Uterus (tissue), 4 donors: ENCODE data around the gene TIMM22. TPM values are rescaled to one million over a fixed set of nuclear protein-coding genes. Genes with fewer than 3 reads are reported as not detected.
A peak's percentile ranks its signal among the peaks of the same experiment; 100 is the strongest.

ENCODE experiments used
- DNase-seq, 2 donors: peaks; one replicate each; pipeline ENCODE4 v3.0.0-alpha.2; 2019 to 2020
- H3K27ac ChIP-seq, 2 donors: fragments of 200-600 bp; sonication (generic); 1 replicate in 1 of 2; 2 replicates in 1 of 2; pipeline ENCODE4 v1.5.1; 2016 to 2018
- H3K27me3 ChIP-seq, 2 donors: fragments of 200-600 bp; sonication (generic); one replicate each; pipeline ENCODE4 v1.5.1; 2018 to 2019; ENCODE audit warnings: control low read depth in 1 of 2
- H3K36me3 ChIP-seq, 2 donors: fragments of 200-600 bp; sonication (generic); one replicate each; pipeline ENCODE4 v1.5.1; 2019; ENCODE audit warnings: control low read depth in 1 of 2
- H3K4me1 ChIP-seq, 2 donors: fragments of 200-600 bp; sonication (generic); one replicate each; pipeline ENCODE4 v1.5.1; 2018 to 2019; ENCODE audit warnings: control low read depth in 1 of 2
- H3K4me3 ChIP-seq, 2 donors: fragments of 200-600 bp; sonication (generic); 1 replicate in 1 of 2; 2 replicates in 1 of 2; pipeline ENCODE4 v1.5.1; 2018 to 2019; ENCODE audit warnings: mild to moderate bottlenecking in 1 of 2
- H3K9me3 ChIP-seq, 2 donors: fragments of 200-600 bp; sonication (generic); one replicate each; pipeline ENCODE4 v1.5.1; 2019; ENCODE audit warnings: control low read depth in 1 of 2
- POLR2A ChIP-seq, 2 donors: fragments of 450-650 bp; IDR thresholded peaks; one replicate each; pipeline ENCODE4 v1.6.1; 2016; ENCODE audit warnings: antibody characterized with exemption in 2 of 2, mild to moderate bottlenecking in 1 of 2, moderate library complexity in 1 of 2
- intact Hi-C: fragments of 100-400 bp; cut with DNase I; formaldehyde crosslinking; loops from one replicate; pipeline ENCODE4 v1.15.1; 2023; ENCODE audit warnings: low total_unique reads
- total RNA-seq, 4 donors: library from RNA; depleted of rRNA in 3 of 4; stranded (reverse); fragments of >200 nt in 3 of 4; gene quantifications; one replicate each; pipeline versions ENCODE4 v1.1.0 to v1.2.4, GENCODE V29; 2014 to 2023
- TF ChIP-seq, protein P1 (sequence below), 4 experiments: fragments of 200-600 bp in 2 of 4; fragments of 450-650 bp in 2 of 4; sonication (generic) in 2 of 4; IDR thresholded peaks; one replicate each; pipeline ENCODE4 v1.5.1; 2016 to 2019; ENCODE audit warnings: antibody characterized with exemption in 4 of 4, mild to moderate bottlenecking in 2 of 4, moderate library complexity in 1 of 4
- donor health status: DM: yes; HTN: yes; CAD: no.

The TIMM22 gene
- total RNA-seq, 4 donors from 2014 or later, result 5.1 to 17.1 (median 10.8) TPM

DNA sequence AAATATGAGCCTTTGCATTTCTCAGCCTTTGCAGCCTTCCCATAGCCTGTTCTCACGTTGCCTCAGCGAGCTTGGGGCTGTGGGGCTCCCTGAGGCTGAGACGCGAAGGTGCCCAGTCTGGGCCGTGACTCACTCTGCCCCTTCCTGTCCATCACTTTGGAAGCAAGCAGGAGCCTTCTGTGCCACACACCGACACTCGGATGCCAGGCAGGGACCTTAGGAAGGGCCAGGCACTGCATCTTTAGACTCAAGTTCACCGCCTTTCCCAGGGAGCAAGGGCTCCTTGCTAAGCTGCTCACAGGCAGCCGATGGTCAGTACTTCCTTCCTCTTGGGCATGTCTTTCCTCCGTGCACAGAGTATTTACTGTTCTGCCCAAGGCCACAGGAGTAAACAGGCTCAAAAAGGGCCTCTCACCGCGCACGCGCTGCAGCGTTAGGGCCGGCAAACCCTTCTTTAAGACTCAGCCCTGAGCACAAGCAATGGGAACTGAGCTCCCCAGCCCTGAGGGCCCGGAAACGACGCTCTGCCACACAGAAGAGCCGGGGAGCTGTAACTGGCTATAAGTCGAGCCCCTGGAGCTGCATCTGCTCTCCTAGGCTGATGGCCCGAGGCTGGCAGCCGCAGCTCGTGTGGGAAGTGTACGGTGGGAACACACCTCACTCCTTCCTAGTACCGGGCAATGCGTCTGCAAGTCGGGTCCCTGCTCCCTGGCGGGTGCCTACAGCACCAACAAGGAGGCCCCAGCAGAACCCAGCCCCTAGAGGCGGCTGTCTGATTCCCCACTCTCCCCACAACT, 7.2 kb downstream of the TIMM22 start:
- Histone ChIP-seq H3K4me3 (no peak overlapping the region), H3K27ac (peak overlapping the region; percentile 33 to 43), H3K4me1 (peaks cover 0 to 9% of the 10 kb centered on the region in 2 donors), H3K9me3 (no peaks in the 10 kb centered on the region), H3K27me3 (no peaks in the 10 kb centered on the region), H3K36me3 (no peaks in the 10 kb centered on the region)
- TF ChIP-seq, protein P1, sequence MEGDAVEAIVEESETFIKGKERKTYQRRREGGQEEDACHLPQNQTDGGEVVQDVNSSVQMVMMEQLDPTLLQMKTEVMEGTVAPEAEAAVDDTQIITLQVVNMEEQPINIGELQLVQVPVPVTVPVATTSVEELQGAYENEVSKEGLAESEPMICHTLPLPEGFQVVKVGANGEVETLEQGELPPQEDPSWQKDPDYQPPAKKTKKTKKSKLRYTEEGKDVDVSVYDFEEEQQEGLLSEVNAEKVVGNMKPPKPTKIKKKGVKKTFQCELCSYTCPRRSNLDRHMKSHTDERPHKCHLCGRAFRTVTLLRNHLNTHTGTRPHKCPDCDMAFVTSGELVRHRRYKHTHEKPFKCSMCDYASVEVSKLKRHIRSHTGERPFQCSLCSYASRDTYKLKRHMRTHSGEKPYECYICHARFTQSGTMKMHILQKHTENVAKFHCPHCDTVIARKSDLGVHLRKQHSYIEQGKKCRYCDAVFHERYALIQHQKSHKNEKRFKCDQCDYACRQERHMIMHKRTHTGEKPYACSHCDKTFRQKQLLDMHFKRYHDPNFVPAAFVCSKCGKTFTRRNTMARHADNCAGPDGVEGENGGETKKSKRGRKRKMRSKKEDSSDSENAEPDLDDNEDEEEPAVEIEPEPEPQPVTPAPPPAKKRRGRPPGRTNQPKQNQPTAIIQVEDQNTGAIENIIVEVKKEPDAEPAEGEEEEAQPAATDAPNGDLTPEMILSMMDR (IDR thresholded peaks at IDR 0.05), result no peak
- TF ChIP-seq POLR2A (IDR thresholded peaks at IDR 0.05), result no peak
- DNase-seq, result no peak
- intact Hi-C loops, result no loop called here

DNA sequence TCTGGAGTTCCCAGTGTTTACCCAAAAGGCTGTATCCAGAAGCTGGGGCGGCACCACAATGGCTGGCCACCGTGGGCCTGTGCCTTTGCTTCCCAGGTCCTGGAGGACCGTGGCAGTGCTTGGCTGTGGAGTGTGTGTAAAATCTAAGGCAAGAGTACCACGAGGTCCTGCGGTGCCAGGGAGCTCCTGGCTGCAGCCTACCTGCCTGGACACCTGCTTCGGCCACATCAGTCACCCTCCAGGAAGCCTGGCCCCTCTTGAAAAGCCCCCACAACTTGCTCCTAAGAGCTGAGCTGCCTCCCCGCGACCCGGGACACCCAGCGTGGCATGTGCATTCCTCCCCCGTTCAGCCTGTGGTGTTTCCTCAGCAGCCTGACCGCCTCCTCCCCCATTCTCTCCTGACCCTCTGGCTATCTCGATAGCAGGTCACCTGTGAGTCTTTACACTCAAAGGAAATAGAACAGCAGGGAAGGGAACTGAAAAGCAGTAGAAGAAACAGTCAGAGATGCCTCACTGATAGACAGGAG, 7.9 kb downstream of the TIMM22 start:
- no peaks in the 10 kb centered on the region for H3K36me3 ChIP-seq
- H3K27ac ChIP-seq, result peak overlapping the region; percentile 33 to 60
- peaks cover 0 to 9% of the 10 kb centered on the region in 2 donors for H3K4me1 ChIP-seq
- no peak for DNase-seq
- TF ChIP-seq, protein P1 (IDR thresholded peaks at IDR 0.05), result no peak
- no peak for TF ChIP-seq POLR2A (IDR thresholded peaks at IDR 0.05)
- no peaks in the 10 kb centered on the region for H3K27me3 ChIP-seq
- no peaks in the 10 kb centered on the region for H3K9me3 ChIP-seq
- intact Hi-C loops, result no loop called here
- H3K4me3 ChIP-seq, result no peak overlapping the region

DNA sequence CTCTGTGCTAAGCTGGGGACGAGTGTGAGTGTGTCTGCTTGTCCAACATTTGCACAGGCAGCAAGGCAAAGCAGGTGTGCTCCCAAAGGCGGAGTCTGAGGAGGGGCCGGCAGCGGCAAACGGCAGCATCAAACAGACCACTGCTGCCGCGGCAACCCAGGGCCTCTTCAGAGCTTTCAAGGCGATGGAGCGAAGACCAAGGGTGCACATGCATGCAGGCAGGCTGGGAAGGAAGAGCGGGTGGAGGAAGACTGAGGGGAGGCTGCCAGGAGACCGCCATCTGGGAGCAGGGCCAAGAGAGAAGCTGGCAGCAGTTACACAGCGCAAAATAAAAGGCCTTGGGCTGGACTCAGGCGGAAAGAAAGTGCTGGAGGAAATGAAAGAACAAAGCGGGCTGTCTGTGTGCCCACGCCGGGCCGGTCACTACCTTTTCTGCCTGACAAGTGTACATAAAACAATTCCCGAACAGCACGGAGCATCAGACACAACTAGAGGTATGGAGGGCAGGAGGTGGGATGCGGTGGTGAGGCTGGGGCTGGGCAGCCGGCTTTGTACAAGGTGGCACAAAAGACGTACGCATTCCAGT, 8.5 kb downstream of the TIMM22 start:
- Histone ChIP-seq H3K9me3 (no peaks in the 10 kb centered on the region), H3K27me3 (no peaks in the 10 kb centered on the region), H3K27ac (peak overlapping the region; percentile 60 to 61), H3K36me3 (no peaks in the 10 kb centered on the region), H3K4me3 (no peak overlapping the region), H3K4me1 (peaks cover 0 to 9% of the 10 kb centered on the region in 2 donors)
- TF ChIP-seq, protein P1 (IDR thresholded peaks at IDR 0.05), result no peak
- TF ChIP-seq POLR2A (IDR thresholded peaks at IDR 0.05), result no peak
- intact Hi-C loops, result no loop called here
- peak; percentile 73 for DNase-seq

DNA sequence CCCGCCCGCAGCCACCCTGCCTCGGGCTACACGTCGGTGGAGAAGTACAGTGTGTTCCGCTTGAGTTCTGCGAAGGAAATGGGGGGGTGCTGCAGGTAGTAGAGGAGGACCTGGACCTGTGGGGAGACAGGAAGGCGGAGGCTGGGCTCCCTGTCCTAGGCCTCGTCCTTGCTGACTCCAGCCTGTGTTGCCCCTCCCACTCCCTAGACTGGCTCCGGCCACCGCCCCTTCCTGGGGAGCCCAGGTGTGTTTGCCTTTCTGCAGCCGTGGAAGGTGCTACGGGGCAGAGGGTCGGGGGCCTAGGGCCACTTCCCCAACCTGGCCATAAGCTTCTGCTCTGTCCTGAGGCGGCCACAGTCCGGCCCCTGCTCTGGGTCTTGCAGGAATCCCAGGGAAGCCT, 9.1 kb downstream of the TIMM22 start:
- no peak for TF ChIP-seq POLR2A (IDR thresholded peaks at IDR 0.05)
- TF ChIP-seq, protein P1 (IDR thresholded peaks at IDR 0.05), result no peak
- H3K27me3 ChIP-seq, result no peaks in the 10 kb centered on the region
- peaks cover 0 to 9% of the 10 kb centered on the region in 2 donors for H3K4me1 ChIP-seq
- H3K36me3 ChIP-seq, result no peaks in the 10 kb centered on the region
- H3K9me3 ChIP-seq, result no peaks in the 10 kb centered on the region
- intact Hi-C loops, result no loop called here
- no peak overlapping the region for H3K4me3 ChIP-seq
- DNase-seq, result no peak
- H3K27ac ChIP-seq, result peak overlapping the region; percentile 60 to 61
